HEK293 (cell line): ENCODE measurements around the gene BCKDHA.
"Not testable (repeated sequence)": the region's sequence is repeated elsewhere in the genome, so short reads cannot be mapped to it uniquely, and the experiment has no call there.

Experiments
- CTCF ChIA-PET: fragments of 350-600 bp; formaldehyde crosslinking; extraction: SDS; loops from one replicate; lab custom pipeline; 2021; ENCODE audit warnings: antibody characterized with exemption; lab: Yijun Ruan, JAX
- POLR2A ChIA-PET: fragments of 300-600 bp; formaldehyde crosslinking; extraction: SDS; loops from one replicate; lab custom pipeline; 2020; ENCODE audit warnings: antibody characterized with exemption, inconsistent platforms; lab: Yijun Ruan, JAX
- H3K27ac ChIP-seq: fragments of 200-500 bp; sonication (Bioruptor generic); 2 replicates; pipeline ENCODE4 v1.5.1; 2014; ENCODE audit warnings: low read depth, low read length, control low read depth, inconsistent platforms; ENCODE audit errors: extremely low read depth
- H3K36me3 ChIP-seq, 2 experiments: fragments of 200-500 bp in 1 of 2; sonication (Bioruptor generic) in 1 of 2; 1 replicate in 1 of 2; 2 replicates in 1 of 2; pipeline ENCODE4 v1.5.1; 2014 to 2017; ENCODE audit warnings: inconsistent platforms in 2 of 2, low read length in 2 of 2; ENCODE audit not compliant: control insufficient read depth in 2 of 2, insufficient read depth in 1 of 2
- H3K4me1 ChIP-seq: fragments of 200-500 bp; sonication (Bioruptor generic); 2 replicates; pipeline ENCODE4 v1.5.1; 2014; ENCODE audit warnings: mild to moderate bottlenecking, low read length, inconsistent platforms; ENCODE audit not compliant: control insufficient read depth, insufficient read depth
- H3K4me3 ChIP-seq: 2 replicates; pipeline ENCODE4 v1.5.1; 2011; ENCODE audit warnings: low read depth, mild to moderate bottlenecking, control low read depth, low read length, moderate library complexity
- H3K9me3 ChIP-seq: fragments of 200-500 bp; sonication (Bioruptor generic); 2 replicates; pipeline ENCODE4 v1.5.1; 2014; ENCODE audit warnings: low read depth, low read length, inconsistent platforms; ENCODE audit not compliant: control insufficient read depth, insufficient read depth
- ZNF16 ChIP-seq: fragments of 450-650 bp; formaldehyde crosslinking; IDR thresholded peaks from 2 replicates; pipeline ENCODE4 v1.5.1; 2016; ENCODE audit warnings: low read depth, missing biosample characterization, missing genetic modification characterization

The BCKDHA gene

GRCh38 chr19:41462497-41462896, 64.9 kb downstream of the BCKDHA start (continued):
- TF ChIP-seq ZNF16 (tag by site-specific recombination) = no peak

- POLR2A ChIA-PET, H3K9me3 ChIP-seq, H3K4me3 ChIP-seq, H3K4me1 ChIP-seq, CTCF ChIA-PET, H3K36me3 ChIP-seq, H3K27ac ChIP-seq: not testable (repeated sequence)
These were observed 65.9 kb downstream of the BCKDHA start for GRCh38 chr19:41463257-41464256.
